ENCODE measurements around the gene TNS1.

TNS1 gene

DNA sequence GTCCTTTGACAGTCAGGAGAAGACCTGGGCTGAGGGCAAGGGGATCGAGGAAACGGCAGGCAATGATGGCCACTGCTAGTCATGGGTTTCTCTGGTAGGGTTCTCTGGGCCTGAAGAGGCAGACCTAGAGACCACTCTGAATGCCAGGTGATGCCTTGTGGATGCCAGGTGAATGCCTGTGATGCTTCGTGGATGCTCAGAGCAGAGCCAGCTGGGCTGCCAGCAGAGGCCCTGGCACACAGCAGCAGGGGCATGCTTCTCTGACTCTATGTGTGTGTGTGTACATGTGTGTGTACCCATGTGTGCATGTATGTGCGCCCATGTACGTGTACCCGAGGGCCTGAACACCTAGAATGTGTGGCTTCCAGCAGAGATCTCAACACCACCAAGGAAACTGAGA, 172.0 kb downstream of the TNS1 start:
- no peak for DNase-seq

DNA sequence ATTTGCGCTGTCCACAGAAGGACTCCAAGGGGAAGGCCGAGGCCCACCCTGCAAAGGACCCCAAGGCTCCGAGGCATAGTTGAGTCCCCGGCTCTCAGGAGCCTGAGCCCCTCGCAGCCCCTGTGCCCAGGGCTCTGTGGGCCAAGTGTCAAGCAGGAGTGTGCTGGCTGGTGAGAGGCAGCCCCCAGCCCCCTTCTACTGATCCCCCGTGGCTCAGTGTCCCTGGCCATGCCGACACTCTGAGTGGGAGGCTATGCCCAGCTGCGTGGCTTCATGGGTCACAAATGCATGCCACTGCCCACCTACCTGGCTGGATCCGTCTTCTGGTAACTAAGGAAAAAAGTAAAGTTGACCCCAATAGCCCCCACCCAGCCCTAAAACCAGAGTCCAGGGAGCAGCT, 172.7 kb downstream of the TNS1 start:
- DNase-seq, result no peak

DNA sequence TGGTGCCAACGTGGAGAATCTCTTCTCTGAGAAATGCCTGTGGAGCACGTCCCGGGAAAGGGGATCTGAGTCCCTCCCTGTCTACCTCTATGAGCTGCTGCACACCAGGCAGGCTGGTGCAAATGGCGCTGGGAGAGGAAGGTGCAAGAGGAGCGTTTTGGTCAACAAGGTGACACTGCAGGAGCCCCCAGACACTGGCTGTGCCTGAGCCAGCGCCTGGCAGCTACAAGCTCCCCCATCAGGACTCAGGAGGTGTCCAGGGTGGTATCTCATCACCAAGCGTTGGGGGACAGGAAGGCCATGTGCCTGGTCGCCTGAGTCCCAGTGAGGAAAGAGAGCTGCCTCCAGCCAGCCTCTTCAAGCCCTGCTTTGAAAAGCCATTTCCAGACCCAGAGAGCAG, 173.4 kb downstream of the TNS1 start:
- no peak for DNase-seq

DNA sequence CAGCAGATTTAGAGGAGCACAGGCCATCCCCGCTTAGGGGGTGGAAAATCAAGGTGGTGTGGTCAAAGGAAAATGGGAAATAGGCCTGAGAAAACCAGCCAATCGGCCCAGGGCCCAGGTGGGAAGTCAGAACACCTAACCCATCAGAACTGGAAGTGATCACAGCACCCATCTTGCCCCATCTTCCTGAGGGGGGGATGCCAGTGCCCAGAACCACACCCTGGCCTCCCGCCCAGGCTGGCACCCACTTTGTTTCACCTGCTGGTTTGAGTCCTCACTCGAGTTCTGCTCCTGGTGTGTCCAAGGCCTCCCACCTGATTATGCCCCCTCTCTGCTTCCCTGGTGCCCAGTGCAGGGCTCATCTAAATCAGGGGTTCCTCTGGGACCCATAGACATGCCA, 174.5 kb downstream of the TNS1 start:
- DNase-seq, result no peak

DNA sequence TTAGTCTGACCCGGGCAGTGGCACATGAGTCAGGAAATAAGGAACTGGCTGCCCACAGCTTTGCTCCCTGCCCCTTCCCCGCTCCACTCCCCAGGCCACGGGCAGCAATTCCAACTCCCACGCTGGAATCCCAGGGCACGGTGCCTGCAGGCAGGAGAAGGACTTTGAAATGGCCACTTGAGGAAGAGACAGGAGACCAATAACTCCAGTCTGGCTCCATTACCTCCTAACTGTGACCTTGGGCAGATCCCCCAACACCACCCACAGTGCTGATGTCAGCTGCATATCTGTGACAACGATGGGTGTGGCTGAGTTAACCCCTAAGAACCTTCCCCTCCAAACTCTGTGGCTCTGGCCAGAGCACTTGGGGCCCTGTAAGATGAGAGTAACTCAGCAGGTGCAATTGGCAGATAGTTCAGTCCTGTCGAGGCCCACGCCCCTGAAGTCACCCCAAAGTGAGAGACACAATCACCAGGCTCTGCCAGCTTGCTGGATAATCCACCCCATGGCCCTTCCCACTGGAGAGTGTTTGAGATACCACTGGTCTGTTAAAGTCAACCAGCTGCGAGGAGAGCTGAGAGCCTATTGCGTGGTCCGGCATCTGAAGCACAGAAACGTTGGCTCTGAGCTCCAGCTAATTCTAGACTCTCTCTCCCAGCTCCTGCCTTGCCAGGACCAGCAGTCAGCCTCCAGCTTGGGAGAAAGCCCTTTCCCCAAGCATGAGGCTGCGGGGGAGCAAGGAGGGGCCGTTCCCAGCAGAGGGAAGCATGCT, 175.2 kb downstream of the TNS1 start:
- no peak for DNase-seq

DNA sequence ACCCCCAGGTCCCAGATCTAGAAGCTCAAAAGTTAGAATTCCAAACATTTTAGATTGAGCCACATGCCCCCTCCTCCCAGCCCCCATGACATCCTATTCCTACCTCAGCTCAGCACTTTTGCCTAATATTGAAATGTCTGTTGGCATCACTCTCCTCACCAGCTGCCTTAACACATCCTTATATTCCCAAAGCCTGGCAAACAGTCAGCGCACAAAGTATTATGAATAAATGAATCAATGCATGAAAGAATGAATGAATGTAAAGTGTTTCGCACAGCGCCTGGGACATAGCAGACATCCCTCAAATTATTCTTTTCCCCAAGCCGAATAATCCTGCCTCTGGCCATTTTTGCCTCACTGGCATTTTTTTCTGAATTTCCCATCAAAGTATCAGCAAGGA, 175.8 kb downstream of the TNS1 start:
- no peak for DNase-seq

DNA sequence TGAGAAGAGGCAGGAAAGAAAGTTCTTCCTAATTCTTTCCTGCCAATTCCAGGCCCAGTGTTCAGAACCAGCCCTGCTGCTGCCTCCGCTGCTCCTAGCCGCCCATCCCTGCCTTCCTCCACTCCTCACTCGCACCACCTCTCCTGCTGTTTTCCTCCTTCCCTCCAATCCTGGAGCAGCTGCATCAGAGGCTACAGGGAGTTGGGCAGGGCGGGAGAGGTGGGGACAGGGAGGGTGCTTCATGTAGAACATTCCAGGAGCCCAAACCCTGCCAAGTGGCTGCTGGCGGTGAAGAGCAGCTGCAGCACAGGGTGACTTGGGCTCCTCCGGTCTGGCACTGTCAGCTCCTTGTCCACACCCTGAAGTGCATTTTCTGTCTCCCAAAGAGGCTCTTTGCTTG, 176.3 kb downstream of the TNS1 start:
- no peak for DNase-seq

DNA sequence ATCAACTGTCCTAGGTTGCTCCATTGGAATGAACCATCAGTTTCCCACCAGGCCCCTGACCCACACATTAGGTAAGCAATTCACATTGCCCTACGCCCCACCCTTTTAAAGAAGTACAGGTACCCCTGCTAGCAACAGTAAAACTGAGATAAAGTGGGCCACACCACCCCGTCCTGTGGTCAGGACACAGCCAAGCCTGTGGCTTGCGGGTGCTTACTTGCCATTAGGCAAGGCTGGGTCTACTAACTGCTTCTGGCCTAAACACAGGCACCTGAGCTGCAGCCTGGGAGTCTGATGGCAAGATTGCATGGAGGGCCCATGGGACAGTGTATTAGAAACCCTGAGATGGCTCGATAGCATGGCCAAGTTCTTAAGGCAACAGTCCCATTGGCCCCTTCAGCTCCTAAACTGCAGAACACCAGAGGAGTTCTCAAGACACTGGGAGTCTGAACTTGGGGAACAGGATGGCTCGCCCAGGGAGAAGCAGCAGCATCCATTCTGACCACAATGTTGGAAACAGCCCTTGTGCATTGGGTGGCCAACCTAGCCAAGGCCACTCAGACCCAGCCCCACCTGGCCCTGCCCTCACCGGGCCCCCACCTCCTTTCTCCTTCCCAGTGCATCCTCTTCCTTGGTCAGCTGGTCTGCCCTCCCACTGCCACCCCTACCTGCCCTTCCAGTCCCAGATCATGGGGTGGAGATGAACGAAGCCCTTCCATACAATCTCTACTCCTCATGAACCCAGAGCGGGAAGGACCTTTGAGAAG, 177.1 kb downstream of the TNS1 start:
- DNase-seq, result no peak

DNA sequence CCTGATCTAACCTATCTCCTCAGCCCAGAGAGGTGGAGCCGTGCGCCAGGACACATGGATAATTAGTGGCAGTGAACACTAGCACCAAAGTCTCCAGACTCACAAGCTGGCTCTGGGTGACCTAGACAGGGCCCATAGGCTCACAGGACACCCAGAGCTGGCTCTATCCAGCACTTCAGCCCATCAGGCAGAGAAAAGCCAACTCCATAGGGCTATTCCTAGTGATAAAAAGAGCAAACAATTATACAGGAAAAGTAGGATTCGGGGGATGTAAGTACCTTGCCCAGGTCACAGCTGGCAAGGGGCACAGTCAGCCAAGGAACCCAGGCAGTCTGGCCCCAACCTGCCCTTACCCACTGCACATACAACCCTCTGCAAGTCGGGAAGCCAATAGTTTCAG, 178.6 kb downstream of the TNS1 start:
- DNase-seq, result no peak

DNA sequence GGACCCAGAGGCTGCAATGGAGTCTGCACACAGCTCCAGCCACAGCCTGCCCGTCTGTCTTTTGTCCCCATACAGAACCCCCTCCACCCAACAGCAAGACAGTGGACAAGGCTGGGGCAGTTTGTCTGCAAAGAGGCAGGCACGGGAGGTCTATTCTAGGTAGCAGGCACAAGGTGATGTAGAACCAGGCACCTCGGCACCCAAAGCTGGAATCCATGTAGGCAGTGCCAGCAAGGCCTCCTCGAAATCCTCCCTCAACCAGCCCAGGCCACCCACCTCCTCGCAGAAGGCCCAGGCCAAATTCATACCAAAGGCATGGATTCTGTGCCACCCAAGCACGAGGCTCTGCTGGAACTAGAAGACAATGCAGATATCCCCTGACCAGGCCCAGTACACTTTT, 179.2 kb downstream of the TNS1 start:
- no peak for DNase-seq

DNA sequence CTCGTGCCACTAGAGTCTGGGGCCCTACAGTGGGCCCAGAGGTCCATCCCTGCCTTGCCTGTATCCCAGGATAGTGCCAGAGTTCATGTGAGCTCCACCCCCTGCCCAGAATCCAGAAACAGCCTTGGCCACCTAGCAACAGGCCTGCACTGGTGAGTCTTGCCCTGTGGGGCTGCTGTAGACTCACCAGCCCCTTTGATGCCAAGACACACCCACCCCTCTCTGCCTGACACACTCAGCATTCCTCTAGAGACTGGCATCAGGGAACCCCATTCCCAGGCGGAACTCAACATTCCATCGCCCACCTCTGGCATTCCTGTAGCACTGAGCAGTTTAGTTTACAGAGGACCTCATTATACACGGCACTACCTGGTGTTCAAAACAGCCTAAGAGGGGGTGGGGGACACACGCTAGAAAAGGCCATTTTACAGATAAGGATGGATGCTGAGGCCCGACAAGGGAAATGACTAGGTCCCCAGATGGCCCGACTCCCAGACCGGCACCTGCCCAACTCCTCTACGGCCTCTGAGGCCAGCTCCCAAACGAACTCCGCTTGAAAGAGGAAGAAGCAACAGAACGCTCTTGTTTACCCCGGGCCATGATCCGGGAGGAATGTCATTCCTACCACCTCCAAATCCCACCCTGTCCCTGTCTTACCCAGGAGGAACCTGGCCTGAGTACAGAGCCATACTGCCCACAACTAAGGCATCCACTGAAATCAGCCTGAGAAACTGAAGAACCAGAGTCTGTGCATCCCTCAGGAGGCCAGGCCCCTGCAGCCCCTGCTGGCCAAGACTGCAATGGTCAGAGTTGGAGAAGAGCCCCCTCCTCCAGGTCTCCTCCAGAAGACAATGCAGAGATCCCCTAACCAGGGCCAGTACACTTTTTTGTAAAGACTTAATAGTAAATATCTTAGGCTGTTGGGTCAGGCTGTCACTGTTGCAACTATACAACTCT, 180.2 kb downstream of the TNS1 start:
- DNase-seq, result no peak

DNA sequence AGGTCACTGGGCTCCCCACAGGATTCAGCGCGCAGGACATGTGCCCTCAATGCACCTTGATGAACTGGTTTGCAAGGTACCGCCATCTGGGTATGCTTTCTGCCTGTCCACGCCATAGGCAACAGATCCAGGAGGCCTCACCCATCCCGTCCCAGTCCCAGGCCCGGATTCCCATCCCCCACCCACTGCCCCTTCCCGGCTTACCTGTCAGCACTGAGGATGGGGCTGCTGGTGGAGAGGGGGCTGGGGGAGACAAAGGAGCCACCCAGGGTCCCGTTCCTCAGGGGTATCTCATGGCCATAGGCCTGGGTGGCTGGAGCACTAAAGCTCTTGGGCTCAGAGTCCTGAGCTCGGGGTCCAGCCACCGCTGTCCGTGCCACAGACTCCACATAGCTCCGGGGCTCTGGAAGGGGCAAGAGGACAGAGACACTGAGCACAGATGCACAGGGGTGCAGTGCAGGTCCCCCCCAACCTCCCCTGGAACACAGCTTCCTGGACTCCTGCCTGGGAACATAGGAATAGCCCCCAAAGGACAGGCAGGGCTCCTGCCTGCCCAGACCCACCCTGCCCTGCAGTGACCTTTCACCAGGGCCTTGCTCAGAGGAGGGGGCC, 181.2 kb downstream of the TNS1 start:
- DNase-seq, result no peak

DNA sequence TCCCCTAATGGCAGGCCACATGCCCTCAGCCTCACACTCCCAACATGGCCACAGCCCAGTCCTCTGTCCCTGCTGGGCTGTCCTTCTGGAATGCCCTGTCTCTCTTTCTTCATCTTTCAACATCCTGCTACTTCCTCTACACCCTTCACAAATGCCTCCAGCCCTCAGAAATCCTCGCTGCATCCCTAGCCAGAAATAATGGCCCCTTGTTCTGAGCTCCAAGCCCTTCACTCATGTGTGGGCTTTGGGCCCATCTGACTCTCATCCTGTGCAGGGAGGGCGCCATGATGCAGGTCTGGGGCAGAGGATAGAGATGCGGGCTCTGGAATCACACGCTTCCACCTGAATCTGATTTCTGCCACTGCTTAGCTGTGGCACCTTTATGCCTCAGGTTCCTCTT, 181.9 kb downstream of the TNS1 start:
- no peak for DNase-seq

DNA sequence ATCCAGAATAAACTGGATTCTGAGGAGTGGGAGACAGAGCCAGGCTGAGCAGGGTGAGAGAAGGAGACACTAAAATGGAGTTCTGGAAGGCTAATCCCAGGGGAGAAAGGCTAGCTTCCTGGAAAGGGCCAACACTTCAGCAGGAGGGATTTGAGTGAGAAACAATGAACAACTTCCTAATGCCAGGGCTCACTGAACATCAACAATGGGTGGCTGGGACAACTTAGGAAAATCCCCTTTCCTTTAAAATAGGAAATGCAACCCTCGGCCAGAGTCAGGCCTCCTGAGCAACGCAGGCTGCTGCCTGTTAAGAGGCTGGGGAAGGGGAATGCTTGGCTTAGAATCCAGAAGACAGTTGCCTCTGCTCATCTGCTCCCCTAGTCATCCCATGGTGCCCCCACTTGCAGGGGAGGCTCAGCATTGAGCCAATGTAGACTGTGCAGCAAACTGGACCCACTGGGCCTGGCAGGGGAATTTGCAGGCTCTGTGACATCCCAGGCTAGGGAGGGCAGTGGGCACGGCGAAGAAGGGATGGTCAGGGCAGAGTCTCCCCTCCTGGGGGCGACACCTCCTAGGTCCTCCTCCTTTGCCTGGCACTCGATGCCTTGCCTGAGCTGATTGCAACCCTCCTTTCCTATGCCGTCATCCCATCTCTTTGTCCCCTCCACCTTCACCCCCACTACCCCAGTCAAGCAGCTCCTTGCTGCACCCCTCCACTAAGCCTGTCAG, 182.5 kb downstream of the TNS1 start:
- no peak for DNase-seq

DNA sequence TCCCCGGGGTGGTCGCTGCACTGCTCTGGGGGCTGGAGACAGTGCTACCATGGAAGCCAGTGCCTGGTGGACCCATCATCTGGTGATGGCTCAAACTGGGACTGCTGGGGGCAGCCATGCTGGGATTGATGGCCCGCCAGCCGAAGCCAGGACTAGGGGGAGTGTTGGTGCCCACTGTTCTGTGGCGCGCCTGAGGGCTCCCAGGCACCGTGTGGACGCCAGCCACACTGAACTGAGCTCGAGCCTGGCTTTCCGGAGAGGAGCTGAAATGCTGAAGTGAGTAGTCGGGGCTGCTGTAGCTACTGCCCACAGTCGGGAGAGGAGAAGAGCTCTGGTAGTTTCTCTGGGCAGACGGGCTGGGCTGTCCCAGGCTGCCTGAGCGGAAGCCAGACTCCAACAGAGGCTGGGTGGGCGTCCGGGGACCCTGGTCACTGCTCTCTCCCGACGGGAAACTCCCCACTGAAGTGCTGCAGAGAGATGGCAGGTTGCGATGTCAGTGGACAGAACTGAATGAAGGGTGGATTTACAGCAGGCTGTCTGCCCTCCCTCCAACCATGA, 184.4 kb downstream of the TNS1 start:
- no peak for DNase-seq

DNA sequence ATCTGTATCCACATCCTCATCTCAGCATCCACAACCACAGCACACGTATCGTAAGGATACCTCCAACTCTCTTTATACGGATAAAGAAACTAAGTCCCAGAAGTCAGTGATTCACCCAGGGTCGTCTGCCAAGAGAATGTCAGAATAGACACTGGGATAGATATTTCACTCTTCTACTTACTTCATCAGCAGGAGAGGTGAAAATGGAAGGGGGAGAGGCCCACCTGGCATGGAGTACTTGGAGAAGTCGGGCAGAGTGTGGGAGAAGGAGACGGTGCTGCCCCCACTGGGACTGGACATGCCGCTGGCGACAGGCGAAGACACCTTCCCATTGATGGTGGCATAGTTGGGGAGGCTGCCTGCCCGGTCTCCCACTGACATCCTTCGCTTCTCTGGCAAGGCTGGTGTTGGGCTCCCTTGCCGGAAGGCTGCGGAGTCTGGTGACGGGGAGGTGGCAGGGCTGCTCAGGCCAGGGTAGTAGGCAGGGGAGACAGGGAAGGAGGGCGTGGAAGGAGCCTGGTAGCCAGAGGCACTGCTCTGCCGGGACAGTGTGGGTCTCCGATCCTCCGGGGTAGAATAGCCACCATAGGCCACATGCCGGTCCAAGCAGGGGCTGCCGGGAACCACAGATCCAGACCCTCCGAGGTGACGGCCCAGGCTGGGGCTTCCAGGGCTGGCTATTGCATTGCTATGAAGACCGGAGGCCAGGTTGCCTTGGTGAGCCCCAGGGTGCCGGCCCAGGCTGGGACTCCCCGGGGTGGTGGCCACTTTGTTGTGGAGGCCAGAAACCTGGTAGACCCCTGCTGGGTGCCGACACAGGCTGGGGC, 185.1 kb downstream of the TNS1 start:
- no peak for DNase-seq

DNA sequence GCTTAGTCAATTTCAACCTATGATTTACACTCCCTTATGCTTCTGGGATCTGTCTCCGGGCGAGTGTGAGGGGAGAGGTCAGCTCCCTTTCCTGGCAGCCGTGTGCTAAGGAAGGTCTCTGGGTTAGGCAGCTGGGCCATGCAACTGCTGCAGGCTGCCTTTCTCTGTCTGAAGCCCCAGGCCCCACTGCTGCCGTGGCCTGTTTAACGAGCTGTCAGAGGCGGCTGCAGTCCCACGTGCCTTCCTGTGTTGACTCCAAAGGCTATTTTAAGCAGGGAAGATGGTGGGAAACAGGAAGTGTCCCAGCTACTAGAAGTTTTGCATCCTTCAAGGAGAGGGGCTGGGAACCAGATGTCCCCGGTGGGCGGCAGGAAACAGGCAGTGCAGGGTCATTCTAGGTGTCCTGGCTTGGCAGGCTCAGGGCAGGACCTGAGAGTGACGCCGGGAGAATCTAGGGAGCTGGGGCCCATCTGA, 186.4 kb downstream of the TNS1 start:
- peak; percentile 47 for DNase-seq

DNA sequence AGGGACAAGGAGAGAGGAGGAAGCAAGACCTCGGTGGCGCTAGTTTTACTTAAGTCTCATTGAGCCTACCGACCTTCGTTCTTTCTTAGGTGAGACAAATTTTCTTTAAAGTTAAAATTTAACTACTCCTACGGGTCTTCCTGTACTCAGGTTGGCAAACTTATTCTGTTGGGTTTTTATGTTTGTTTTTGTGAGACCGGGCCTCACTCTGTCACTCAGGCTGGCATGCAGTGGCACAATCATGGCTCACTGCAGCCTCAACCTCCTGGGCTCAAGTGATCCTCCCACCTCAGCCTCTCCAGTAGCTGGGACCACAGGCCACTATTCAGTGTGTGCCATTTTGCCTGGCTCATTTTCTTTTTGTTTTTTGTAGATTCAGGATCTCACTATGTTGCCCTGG, 189.0 kb downstream of the TNS1 start:
- DNase-seq, result no peak

DNA sequence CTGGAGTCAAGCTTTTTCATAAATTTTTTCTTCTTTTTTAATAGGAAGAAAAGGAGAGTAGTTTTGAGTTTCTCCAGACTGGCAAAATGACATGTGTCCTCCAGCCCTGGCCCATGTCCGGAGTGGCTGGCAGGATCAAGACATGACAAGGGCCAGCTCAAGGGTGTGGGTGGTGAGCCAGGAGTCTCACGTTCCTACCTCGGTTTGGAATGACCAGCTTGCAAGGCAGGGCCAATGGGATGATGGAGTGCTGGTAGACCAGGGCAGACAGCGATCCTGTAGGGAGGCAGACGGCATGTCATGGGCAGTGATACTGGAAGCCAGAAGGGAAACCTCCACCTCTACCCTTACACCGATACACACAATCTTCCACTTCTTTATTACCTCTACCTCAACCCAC, 190.6 kb downstream of the TNS1 start:
- no peak for DNase-seq

DNA sequence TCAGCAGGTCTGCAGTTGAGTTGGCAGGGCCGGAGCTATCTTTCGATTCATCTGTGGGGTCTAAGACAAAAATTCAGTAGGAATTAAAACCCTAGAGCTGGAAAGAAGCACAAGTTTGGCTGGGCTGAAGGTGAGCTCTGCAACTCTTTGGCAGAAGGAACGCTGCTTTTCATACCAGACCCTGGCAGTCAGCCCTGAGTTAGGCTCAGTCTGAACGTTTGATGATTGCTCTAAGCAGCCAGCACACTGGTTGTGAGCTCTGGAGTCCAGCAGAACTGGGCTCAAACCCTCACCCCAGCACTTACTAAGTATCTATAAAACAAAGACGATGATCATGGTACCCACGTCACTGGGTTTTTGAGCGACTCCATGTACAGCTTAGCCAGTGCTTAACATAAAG, 192.5 kb downstream of the TNS1 start:
- DNase-seq, result no peak

Measured in right kidney (tissue), 1 donor.